Panc1 (cell line): Measurements from ENCODE around the gene ALKBH1. TPM values are rescaled to one million over a fixed set of nuclear protein-coding genes. Genes with fewer than 3 reads are reported as not detected.

Experiments used
- ATAC-seq: fragments of 200-7000 bp; cut with Tn5 transposase; 2 replicates; pipeline ENCODE4 v1.9.1; 2020; ENCODE audit warnings: mild to moderate bottlenecking, moderate library complexity
- BruUV-seq: library from RNA; stranded (reverse); fragments of 400-500 nt; replicated peaks from 2 replicates; lab custom pipeline; 2021; lab: Mats Ljungman, UMichigan
- CTCF ChIA-PET: fragments of 300-600 bp; sonication (Branson Sonifier 250); formaldehyde crosslinking; loops from one replicate; lab custom pipeline; 2022; ENCODE audit warnings: antibody characterized with exemption; lab: Charles Lee
- POLR2A ChIA-PET: fragments of 300-600 bp; sonication (Branson Sonifier 250); formaldehyde crosslinking; loops from one replicate; lab custom pipeline; 2022; ENCODE audit warnings: antibody characterized with exemption; lab: Charles Lee
- DNase-seq: peaks from one replicate; pipeline ENCODE4 v3.0.0-alpha.2; 2010; ENCODE audit warnings: low read depth, low spot score
- H3K27ac ChIP-seq: 2 replicates; pipeline ENCODE4 v1.5.1; 2011; ENCODE audit warnings: mild to moderate bottlenecking, low read length, inconsistent platforms
- H3K27me3 ChIP-seq: fragments of 200-500 bp; sonication (Bioruptor generic); 2 replicates; pipeline ENCODE4 v1.6.0; 2014; ENCODE audit warnings: low read length, inconsistent platforms; ENCODE audit not compliant: control insufficient read depth, insufficient read depth
- H3K36me3 ChIP-seq: fragments of 200-500 bp; sonication (Bioruptor generic); 2 replicates; pipeline ENCODE4 v1.5.1; 2014; ENCODE audit warnings: inconsistent platforms, mild to moderate bottlenecking, low read length, moderate library complexity; ENCODE audit not compliant: control insufficient read depth, insufficient read depth
- H3K4me1 ChIP-seq: 2 replicates; pipeline ENCODE4 v1.5.1; 2011; ENCODE audit warnings: inconsistent platforms, mild to moderate bottlenecking, low read length, moderate library complexity; ENCODE audit not compliant: control insufficient read depth, insufficient read depth
- H3K4me3 ChIP-seq, 2 experiments: 2 replicates each; pipeline ENCODE4 v1.5.1; 2011 to 2012; ENCODE audit warnings: low read depth in 2 of 2, low read length in 2 of 2, mild to moderate bottlenecking in 2 of 2, inconsistent platforms in 1 of 2, moderate library complexity in 1 of 2
- H3K9me3 ChIP-seq: fragments of 200-500 bp; sonication (Bioruptor generic); 2 replicates; pipeline ENCODE4 v1.5.1; 2014; ENCODE audit warnings: low read depth, mild to moderate bottlenecking, inconsistent platforms, low read length, moderate library complexity; ENCODE audit not compliant: control insufficient read depth, insufficient read depth
- POLR2AphosphoS5 ChIP-seq: IDR thresholded peaks from 2 replicates; pipeline ENCODE4 v1.6.1; 2012; ENCODE audit warnings: mild to moderate bottlenecking, low read depth, low read length, moderate library complexity
- SIN3A ChIP-seq: IDR thresholded peaks from 2 replicates; pipeline ENCODE4 v1.6.1; 2012; ENCODE audit warnings: low read depth, mild to moderate bottlenecking, low read length, moderate library complexity, borderline replicate concordance; ENCODE audit not compliant: insufficient read depth
- TCF7L2 ChIP-seq: IDR thresholded peaks from 2 replicates; pipeline ENCODE4 v1.6.1; 2011; ENCODE audit warnings: mild to moderate bottlenecking, low read depth, low read length, inconsistent platforms
- in situ Hi-C: cut with HindIII; loops from 2 replicates; pipeline ENCODE4 v1.10.0; 2016; ENCODE audit warnings: low sequenced_read_pairs, low pct_unique_long_range_greater_than_20kb
- intact Hi-C: fragments of 100-400 bp; cut with micrococcal nuclease; formaldehyde crosslinking; loops from one replicate; pipeline ENCODE4 v1.10.0; 2022; ENCODE audit not compliant: unreplicated experiment
- total RNA-seq: library from RNA; stranded (reverse); gene quantifications from one replicate; pipeline ENCODE4 v1.2.1, GENCODE V29; 2021; ENCODE audit not compliant: unreplicated experiment
- TF ChIP-seq, protein P1 (sequence below): fragments of 450-650 bp; IDR thresholded peaks from 2 replicates; pipeline ENCODE4 v1.5.1; 2017; ENCODE audit warnings: mild to moderate bottlenecking
- TF ChIP-seq, protein P2 (sequence below), 2 experiments: IDR thresholded peaks; 2 replicates each; pipeline ENCODE4 v1.6.1; 2011 to 2012; ENCODE audit warnings: low read depth in 2 of 2, control low read depth in 1 of 2, low read length in 1 of 2, mild to moderate bottlenecking in 1 of 2, moderate library complexity in 1 of 2; ENCODE audit not compliant: insufficient read depth in 1 of 2

The ALKBH1 gene
- total RNA-seq, 1 experiment from 2014 or later, result 13.0 TPM

DNA sequence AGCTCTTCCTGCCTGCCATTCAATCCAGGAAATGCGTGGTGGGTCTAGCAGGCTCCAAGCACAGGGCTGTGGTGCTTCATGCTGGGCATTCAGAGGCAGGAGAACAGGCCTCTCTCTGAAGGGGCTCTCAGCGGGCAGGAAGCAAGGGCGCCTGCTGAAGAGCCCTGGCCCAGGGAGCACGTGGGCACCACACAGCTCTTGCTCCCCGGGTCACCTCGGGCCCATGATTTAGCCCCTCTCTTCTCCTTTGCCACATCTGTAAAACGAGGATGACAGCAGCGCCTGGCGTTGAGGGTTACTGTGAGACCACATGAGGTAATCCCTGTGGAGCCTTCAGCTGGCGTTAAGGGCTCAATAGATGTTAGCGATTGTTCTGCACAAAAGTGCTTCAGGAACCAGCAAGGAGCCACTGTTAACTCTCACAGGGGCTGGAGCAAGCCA lies 53.8 kb downstream of the ALKBH1 start:
- POLR2A ChIA-PET, result interaction anchor here (0.6 kb wide), 1 partner anchor 22 kb away, joined by 3 read pairs; no protein-coding TSS in a partner anchor
- CTCF ChIA-PET, result no interaction called here
- Histone ChIP-seq H3K9me3 (no peaks in the 10 kb centered on the region), H3K36me3 (no peaks in the 10 kb centered on the region), H3K27me3 (no peaks in the 10 kb centered on the region), H3K27ac (no peak overlapping the region), H3K4me3 (no peak overlapping the region), H3K4me1 (no peaks in the 10 kb centered on the region)
- DNase-seq (no peak), ATAC-seq (no peak)
- intact Hi-C loops, result no loop called here
- no TSS peak for BruUV-seq
- TF ChIP-seq, protein P1, sequence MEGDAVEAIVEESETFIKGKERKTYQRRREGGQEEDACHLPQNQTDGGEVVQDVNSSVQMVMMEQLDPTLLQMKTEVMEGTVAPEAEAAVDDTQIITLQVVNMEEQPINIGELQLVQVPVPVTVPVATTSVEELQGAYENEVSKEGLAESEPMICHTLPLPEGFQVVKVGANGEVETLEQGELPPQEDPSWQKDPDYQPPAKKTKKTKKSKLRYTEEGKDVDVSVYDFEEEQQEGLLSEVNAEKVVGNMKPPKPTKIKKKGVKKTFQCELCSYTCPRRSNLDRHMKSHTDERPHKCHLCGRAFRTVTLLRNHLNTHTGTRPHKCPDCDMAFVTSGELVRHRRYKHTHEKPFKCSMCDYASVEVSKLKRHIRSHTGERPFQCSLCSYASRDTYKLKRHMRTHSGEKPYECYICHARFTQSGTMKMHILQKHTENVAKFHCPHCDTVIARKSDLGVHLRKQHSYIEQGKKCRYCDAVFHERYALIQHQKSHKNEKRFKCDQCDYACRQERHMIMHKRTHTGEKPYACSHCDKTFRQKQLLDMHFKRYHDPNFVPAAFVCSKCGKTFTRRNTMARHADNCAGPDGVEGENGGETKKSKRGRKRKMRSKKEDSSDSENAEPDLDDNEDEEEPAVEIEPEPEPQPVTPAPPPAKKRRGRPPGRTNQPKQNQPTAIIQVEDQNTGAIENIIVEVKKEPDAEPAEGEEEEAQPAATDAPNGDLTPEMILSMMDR, result no peak
- TF ChIP-seq SIN3A (no peak), POLR2AphosphoS5 (no peak), TCF7L2 (no peak)
- TF ChIP-seq, protein P2, sequence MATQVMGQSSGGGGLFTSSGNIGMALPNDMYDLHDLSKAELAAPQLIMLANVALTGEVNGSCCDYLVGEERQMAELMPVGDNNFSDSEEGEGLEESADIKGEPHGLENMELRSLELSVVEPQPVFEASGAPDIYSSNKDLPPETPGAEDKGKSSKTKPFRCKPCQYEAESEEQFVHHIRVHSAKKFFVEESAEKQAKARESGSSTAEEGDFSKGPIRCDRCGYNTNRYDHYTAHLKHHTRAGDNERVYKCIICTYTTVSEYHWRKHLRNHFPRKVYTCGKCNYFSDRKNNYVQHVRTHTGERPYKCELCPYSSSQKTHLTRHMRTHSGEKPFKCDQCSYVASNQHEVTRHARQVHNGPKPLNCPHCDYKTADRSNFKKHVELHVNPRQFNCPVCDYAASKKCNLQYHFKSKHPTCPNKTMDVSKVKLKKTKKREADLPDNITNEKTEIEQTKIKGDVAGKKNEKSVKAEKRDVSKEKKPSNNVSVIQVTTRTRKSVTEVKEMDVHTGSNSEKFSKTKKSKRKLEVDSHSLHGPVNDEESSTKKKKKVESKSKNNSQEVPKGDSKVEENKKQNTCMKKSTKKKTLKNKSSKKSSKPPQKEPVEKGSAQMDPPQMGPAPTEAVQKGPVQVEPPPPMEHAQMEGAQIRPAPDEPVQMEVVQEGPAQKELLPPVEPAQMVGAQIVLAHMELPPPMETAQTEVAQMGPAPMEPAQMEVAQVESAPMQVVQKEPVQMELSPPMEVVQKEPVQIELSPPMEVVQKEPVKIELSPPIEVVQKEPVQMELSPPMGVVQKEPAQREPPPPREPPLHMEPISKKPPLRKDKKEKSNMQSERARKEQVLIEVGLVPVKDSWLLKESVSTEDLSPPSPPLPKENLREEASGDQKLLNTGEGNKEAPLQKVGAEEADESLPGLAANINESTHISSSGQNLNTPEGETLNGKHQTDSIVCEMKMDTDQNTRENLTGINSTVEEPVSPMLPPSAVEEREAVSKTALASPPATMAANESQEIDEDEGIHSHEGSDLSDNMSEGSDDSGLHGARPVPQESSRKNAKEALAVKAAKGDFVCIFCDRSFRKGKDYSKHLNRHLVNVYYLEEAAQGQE (IDR thresholded peaks at IDR 0.05; ENCODE audit: insufficient read depth in 1 of 2, low read depth in 2 of 2, low read length in 1 of 2), result no peak
- in situ Hi-C loops, result no loop called here

DNA sequence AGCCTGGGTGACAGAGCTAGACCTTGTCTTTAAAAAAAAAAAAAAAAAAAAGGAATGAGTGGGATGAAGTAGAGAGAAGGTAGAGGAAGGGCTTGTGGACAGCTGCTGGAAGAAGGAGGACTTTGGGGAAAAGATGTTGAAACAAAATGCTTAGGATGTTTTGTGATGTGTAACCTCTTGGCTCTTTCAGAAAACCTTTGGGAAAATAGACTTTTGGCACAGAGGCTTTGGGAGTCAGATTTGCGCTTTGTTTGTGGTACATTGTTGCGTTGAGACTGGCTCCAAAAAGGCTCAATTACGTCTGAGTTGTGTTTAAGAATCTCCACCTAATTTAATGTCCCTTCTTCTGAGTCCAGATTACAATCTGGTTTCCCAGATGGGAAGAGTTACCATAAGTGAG lies 58.5 kb downstream of the ALKBH1 start:
- CTCF ChIA-PET, result no interaction called here
- ATAC-seq (no peak), DNase-seq (no peak)
- H3K4me3 ChIP-seq, result no peak overlapping the region
- intact Hi-C loops (no loop called here), in situ Hi-C loops (no loop called here)
- no peaks in the 10 kb centered on the region for H3K36me3 ChIP-seq
- TF ChIP-seq POLR2AphosphoS5 (no peak), TCF7L2 (no peak), SIN3A (no peak)
- TF ChIP-seq, protein P1, result no peak
- TF ChIP-seq, protein P2 (IDR thresholded peaks at IDR 0.05; ENCODE audit: insufficient read depth in 1 of 2, low read depth in 2 of 2, low read length in 1 of 2), result no peak
- BruUV-seq, result no TSS peak
- H3K4me1 ChIP-seq, result no peaks in the 10 kb centered on the region
- H3K27me3 ChIP-seq, result no peaks in the 10 kb centered on the region
- H3K27ac ChIP-seq, result no peak overlapping the region
- POLR2A ChIA-PET, result no interaction called here
- H3K9me3 ChIP-seq, result no peaks in the 10 kb centered on the region
